Prostate gland (tissue), 2 donors: ENCODE data around the gene BCOR.

Source experiments
- POLR2A ChIP-seq: fragments of 450-650 bp; IDR thresholded peaks from one replicate; pipeline ENCODE4 v1.6.1; 2016; ENCODE audit warnings: antibody characterized with exemption, mild to moderate bottlenecking
- POLR2AphosphoS5 ChIP-seq: sonication (generic); formaldehyde crosslinking; IDR thresholded peaks from one replicate; pipeline ENCODE4 v1.6.1; 2017; ENCODE audit warnings: antibody characterized with exemption
- TF ChIP-seq, protein P1 (sequence below), 4 experiments: fragments of 200-600 bp in 2 of 4; fragments of 450-650 bp in 2 of 4; sonication (generic) in 2 of 4; IDR thresholded peaks; 1 replicate in 3 of 4; 2 replicates in 1 of 4; pipeline ENCODE4 v1.5.1; 2016 to 2019; ENCODE audit warnings: antibody characterized with exemption in 4 of 4, mild to moderate bottlenecking in 2 of 4, moderate library complexity in 2 of 4

DNA sequence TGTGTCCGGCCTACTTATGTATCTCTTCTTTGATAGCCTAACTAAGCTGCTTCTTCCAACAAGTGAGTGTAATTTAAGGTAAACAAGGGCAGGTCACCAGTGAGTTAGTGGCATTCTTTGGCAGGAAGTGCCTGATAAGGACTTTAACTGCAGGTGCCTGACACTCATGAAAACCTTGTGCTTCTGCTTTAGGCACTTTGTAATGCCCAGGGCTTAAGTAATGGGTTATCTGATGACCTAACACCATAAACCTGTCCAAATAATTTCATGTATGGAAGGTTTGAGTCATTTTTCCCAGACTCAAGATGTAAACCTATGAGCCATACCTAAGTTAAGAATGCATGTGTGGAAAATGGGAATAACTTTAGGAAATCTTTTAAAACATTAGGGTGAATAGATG, 43.0 kb downstream of the BCOR start:
- TF ChIP-seq, protein P1, sequence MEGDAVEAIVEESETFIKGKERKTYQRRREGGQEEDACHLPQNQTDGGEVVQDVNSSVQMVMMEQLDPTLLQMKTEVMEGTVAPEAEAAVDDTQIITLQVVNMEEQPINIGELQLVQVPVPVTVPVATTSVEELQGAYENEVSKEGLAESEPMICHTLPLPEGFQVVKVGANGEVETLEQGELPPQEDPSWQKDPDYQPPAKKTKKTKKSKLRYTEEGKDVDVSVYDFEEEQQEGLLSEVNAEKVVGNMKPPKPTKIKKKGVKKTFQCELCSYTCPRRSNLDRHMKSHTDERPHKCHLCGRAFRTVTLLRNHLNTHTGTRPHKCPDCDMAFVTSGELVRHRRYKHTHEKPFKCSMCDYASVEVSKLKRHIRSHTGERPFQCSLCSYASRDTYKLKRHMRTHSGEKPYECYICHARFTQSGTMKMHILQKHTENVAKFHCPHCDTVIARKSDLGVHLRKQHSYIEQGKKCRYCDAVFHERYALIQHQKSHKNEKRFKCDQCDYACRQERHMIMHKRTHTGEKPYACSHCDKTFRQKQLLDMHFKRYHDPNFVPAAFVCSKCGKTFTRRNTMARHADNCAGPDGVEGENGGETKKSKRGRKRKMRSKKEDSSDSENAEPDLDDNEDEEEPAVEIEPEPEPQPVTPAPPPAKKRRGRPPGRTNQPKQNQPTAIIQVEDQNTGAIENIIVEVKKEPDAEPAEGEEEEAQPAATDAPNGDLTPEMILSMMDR (IDR thresholded peaks at IDR 0.05) = no peak
- TF ChIP-seq POLR2AphosphoS5 = no peak
- no peak for TF ChIP-seq POLR2A
